GM12892 (cell line): ENCODE measurements around the gene RAB29.

Source experiments
- DNase-seq: peaks from one replicate; pipeline ENCODE4 v3.0.0; 2011; ENCODE audit not compliant: insufficient read length
- FAIRE-seq: peaks from 2 replicates; lab custom pipeline; 2011; peaks lifted over from hg19 to GRCh38; lab: Jason Lieb, UNC
- POLR2A ChIP-seq: IDR thresholded peaks from 2 replicates; pipeline ENCODE4 v1.6.1; 2011; ENCODE audit warnings: low read depth, low read length, control low read depth
- POLR2AphosphoS5 ChIP-seq: IDR thresholded peaks from 2 replicates; pipeline ENCODE4 v1.6.1; 2011; ENCODE audit warnings: low read depth, low read length, control low read depth
- TAF1 ChIP-seq: IDR thresholded peaks from 2 replicates; pipeline ENCODE4 v1.6.1; 2011; ENCODE audit warnings: low read depth, mild to moderate bottlenecking, control low read depth, low read length, borderline replicate concordance

The RAB29 gene

DNA sequence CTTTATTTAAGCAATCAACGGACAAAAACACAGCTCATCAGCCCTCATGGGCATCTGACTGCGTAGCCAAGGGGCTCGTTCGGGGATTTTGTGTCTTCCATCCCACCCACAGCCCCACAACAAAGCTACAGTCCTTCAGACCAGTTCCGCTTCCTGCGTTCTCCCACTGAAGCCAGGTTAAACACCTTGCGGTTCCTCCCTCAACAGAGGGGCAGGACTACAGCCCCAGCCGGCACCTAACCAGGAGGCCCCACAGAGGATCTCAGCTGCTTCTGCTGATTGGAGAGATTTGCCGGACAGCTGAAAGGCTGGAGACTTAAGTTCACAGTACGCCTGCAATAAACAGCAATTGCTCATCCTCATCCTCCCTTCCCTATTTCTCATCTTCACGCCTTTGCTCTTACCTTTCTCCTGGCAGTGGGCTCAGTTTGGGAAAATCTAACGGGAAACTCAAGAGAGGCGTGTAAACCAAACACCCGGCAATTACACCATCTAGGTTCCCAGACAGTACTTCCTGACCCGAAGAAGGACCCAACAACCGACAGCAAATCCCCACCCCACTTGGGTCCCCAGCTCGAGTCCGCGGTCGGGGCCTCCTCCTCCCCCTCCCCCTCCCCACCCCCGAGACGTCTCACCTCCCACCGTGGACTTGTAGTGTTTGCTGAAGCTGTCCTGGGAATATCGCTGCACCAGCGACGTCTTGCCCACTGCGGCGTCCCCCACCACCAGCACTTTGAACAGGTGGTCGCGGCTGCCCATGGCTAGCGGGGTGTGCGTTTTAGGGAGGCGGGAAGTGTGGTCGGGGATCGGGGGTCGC, 876 bp downstream of the RAB29 start:
- TF ChIP-seq POLR2AphosphoS5, result no peak
- no peak for TF ChIP-seq TAF1
- TF ChIP-seq POLR2A, result no peak; the same call in 1 of the 2 replicates
- no peak for DNase-seq
- peak; percentile 24 for FAIRE-seq

DNA sequence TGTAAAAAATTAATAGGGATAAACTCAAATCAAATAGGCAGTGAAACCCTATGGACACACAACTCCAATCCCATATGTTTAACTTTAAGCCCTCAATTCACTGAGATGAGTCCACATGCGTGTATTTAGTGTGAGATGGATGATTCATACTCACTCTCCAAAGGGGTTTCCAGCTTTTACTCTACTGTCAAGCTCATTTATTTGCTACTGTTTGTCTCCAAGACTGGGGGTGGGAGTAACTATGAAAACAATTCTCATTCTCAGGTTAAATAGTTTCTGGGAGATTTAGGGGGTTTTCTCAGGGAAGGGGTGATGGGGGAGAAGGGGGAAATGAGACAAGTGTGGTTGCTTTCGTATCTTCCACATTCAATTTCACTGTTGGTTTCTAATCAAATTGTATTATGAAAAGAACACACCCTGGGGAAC, 2.7 kb downstream of the RAB29 start:
- DNase-seq (no peak), FAIRE-seq (no peak)
- no peak for TF ChIP-seq POLR2A

DNA sequence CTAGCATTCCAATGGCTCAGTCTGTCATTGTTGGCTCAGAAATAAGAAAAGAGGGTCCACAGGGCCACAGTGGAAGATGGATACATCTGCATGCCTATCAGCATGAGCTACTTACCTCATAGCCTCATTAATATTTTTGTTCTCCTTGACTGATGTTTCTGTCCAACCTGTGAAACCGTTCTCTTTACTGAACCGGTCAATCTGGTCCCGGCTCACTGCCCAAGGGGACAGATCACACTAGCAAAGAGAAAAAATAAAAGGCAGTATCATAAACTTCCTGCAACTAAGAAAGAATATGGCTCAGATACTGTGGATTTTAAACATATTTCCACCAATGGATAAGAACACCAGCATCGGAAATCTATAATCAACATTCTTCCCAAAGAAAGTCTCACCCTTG, 4.7 kb downstream of the RAB29 start:
- TF ChIP-seq TAF1 (no peak), POLR2AphosphoS5 (no peak), POLR2A (no peak)
- FAIRE-seq, result no peak
- DNase-seq, result no peak

- FAIRE-seq (no peak), DNase-seq (no peak)
- no peak for TF ChIP-seq TAF1
These were observed 5.5 kb downstream of the RAB29 start for GRCh38 chr1:205769641-205770365.

DNA sequence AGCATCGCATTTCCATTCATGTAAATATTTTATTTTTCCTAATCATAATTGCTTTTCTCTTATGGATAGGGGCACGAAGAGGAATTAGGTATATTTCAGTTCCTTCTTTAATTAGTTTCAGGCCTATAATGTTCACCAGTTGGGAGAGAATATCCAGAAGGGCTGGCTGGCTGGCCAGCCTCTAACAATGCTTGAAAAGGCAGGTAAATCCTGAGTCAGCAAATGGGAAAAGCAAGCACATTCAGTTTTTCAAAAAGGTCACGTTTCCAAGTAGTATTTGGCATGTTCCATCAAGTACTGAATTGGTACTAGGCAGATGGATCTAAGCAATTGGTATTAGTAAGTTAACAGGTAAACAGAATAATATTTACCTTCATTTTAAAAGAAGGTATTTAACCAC, 8.0 kb downstream of the RAB29 start:
- FAIRE-seq (no peak), DNase-seq (no peak)
- TF ChIP-seq POLR2AphosphoS5 (no peak), POLR2A (no peak), TAF1 (no peak)

GRCh38 chr1:205766570-205766969, 8.7 kb downstream of the RAB29 start:
- no peak for DNase-seq
- TF ChIP-seq TAF1 (no peak), POLR2AphosphoS5 (no peak), POLR2A (no peak)

GRCh38 chr1:205766038-205766437, 9.2 kb downstream of the RAB29 start:
- DNase-seq (no peak), FAIRE-seq (no peak)
- no peak for TF ChIP-seq POLR2AphosphoS5
- TF ChIP-seq TAF1, result no peak
- TF ChIP-seq POLR2A, result no peak

More at GRCh38 chr1:205766570-205766969, 8.7 kb downstream of the RAB29 start:
- no peak for FAIRE-seq

GRCh38 chr1:205764578-205764977, 10.7 kb downstream of the RAB29 start:
- DNase-seq, result no peak
- TF ChIP-seq TAF1 (no peak), POLR2AphosphoS5 (no peak), POLR2A (no peak)
- no peak for FAIRE-seq

- no peak for FAIRE-seq
- TF ChIP-seq TAF1, result no peak
- TF ChIP-seq POLR2A, result no peak
- TF ChIP-seq POLR2AphosphoS5, result no peak
These were observed 11.3 kb downstream of the RAB29 start for GRCh38 chr1:205763980-205764379.

GRCh38 chr1:205760606-205761005, 14.7 kb downstream of the RAB29 start:
- DNase-seq, result no peak
- FAIRE-seq, result no peak
- TF ChIP-seq TAF1, result no peak
- no peak for TF ChIP-seq POLR2A
- TF ChIP-seq POLR2AphosphoS5, result no peak

More at GRCh38 chr1:205763980-205764379, 11.3 kb downstream of the RAB29 start:
- no peak for DNase-seq

DNA sequence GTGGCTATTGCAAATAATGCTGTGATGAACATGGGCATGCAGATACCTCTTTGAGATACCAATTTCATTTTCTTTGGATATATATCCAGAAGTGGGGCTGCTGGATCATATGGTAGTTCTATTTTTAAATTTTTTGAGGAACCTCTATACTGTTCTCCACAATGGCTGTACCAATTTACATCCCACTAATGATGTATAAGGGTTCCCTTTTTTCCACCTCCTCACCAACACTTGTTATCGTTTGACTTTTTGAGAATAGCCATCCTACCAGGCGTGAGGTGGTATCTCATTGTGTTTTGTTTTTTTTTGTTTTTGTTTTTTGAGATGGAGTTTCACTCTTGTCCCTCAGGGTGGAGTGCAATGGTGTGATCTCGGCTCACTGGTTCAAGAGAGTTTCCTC, 18.7 kb downstream of the RAB29 start:
- no peak for DNase-seq
- TF ChIP-seq TAF1 (no peak), POLR2AphosphoS5 (no peak), POLR2A (no peak)
- no peak for FAIRE-seq

DNA sequence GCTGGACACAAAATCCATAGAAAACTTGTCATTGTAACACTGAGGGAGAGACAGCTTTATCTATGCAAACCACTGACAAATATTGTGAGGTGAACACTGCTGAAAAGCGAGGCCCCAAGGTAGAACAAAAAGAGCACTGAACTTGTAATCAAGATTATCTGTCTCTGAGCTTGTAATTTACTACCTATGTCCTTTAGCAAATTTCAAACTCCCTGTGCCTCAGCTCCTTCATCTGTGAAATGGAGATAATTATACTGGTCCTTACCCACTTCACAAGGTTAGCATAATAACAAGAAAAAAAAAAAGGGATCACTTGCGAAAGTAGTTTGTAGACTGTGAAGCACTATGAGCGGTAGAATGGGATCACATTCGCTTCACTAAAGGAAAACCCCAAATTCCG, 20.4 kb downstream of the RAB29 start:
- TF ChIP-seq POLR2AphosphoS5, result no peak
- TF ChIP-seq POLR2A, result no peak
- TF ChIP-seq TAF1, result no peak
- FAIRE-seq (no peak), DNase-seq (no peak)
